Sigmoid colon (tissue), 4 donors: ENCODE data around the gene REEP5.

Experiments
- EP300 ChIP-seq, 4 donors: sonication (generic); formaldehyde crosslinking; IDR thresholded peaks; one replicate each; pipeline ENCODE4 v1.6.1; 2017; ENCODE audit warnings: antibody characterized with exemption in 4 of 4
- POLR2A ChIP-seq, 2 donors: fragments of 450-650 bp; IDR thresholded peaks; one replicate each; pipeline ENCODE4 v1.6.1; 2016; ENCODE audit warnings: antibody characterized with exemption in 2 of 2, mild to moderate bottlenecking in 2 of 2, moderate library complexity in 2 of 2
- POLR2AphosphoS5 ChIP-seq, 4 donors: sonication (generic); formaldehyde crosslinking; IDR thresholded peaks; one replicate each; pipeline ENCODE4 v1.6.1; 2017; ENCODE audit warnings: antibody characterized with exemption in 4 of 4
- TF ChIP-seq, protein P1 (sequence below), 4 experiments: fragments of 450-650 bp in 3 of 4; fragments of 200-600 bp in 1 of 4; IDR thresholded peaks; one replicate each; pipeline ENCODE4 v1.5.1; 2016 to 2019; ENCODE audit warnings: antibody characterized with exemption in 4 of 4, mild to moderate bottlenecking in 3 of 4, moderate library complexity in 2 of 4

- TF ChIP-seq, protein P1, sequence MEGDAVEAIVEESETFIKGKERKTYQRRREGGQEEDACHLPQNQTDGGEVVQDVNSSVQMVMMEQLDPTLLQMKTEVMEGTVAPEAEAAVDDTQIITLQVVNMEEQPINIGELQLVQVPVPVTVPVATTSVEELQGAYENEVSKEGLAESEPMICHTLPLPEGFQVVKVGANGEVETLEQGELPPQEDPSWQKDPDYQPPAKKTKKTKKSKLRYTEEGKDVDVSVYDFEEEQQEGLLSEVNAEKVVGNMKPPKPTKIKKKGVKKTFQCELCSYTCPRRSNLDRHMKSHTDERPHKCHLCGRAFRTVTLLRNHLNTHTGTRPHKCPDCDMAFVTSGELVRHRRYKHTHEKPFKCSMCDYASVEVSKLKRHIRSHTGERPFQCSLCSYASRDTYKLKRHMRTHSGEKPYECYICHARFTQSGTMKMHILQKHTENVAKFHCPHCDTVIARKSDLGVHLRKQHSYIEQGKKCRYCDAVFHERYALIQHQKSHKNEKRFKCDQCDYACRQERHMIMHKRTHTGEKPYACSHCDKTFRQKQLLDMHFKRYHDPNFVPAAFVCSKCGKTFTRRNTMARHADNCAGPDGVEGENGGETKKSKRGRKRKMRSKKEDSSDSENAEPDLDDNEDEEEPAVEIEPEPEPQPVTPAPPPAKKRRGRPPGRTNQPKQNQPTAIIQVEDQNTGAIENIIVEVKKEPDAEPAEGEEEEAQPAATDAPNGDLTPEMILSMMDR (IDR thresholded peaks at IDR 0.05): no peak
- TF ChIP-seq POLR2A (IDR thresholded peaks at IDR 0.05) (no peak), EP300 (IDR thresholded peaks at IDR 0.05) (no peak), POLR2AphosphoS5 (IDR thresholded peaks at IDR 0.05) (no peak)
Measured at GRCh38 chr5:112908854-112909253, 13.2 kb downstream of the REEP5 start.
